ENCODE data around the gene CCDC97. TPM values are rescaled to one million over a fixed set of nuclear protein-coding genes. Genes with fewer than 3 reads are reported as not detected.
A peak's percentile ranks its signal among the peaks of the same experiment; 100 is the strongest.
"Not testable (repeated sequence)": the region's sequence is repeated elsewhere in the genome, so short reads cannot be mapped to it uniquely, and the experiment has no call there.

CCDC97 gene
- total RNA-seq, 1 experiment from 2014 or later, result 18.3 TPM

GRCh38 chr19:41344162-41344561 is 34.2 kb downstream of the CCDC97 start:
- peaks cover 3% of the 10 kb centered on the region; the same call in 1 of the 2 replicates for H3K79me2 ChIP-seq (ENCODE audit: low read length)
- no peak overlapping the region for H3K27ac ChIP-seq (ENCODE audit: low read length)

GRCh38 chr19:41346916-41347315 is 36.9 kb downstream of the CCDC97 start:
- H3K27me3 ChIP-seq (ENCODE audit: low read length); H3K9me2 ChIP-seq (replicated peaks; ENCODE audit: low read length); ATAC-seq; DNase-seq; POLR2A ChIA-PET (ENCODE audit: unreplicated experiment); H3K27ac ChIP-seq (ENCODE audit: low read length); H3K4me2 ChIP-seq (ENCODE audit: low read length); H2AFZ ChIP-seq (ENCODE audit: low read length); CTCF ChIA-PET; H3K4me1 ChIP-seq (ENCODE audit: insufficient read depth, low read length); intact Hi-C loops (cut with micrococcal nuclease); H4K20me1 ChIP-seq (ENCODE audit: low read length); H3K36me3 ChIP-seq (ENCODE audit: low read depth, low read length); BruUV-seq (replicated peaks); H3K4me3 ChIP-seq (ENCODE audit: low read length); H3F3A ChIP-seq (ENCODE audit: low read length, unreplicated experiment); H3K9me3 ChIP-seq (ENCODE audit: low read length); H3K9ac ChIP-seq (ENCODE audit: low read length): not testable (repeated sequence)
- H3K79me2 ChIP-seq (ENCODE audit: low read length), result peaks cover 25% of the 10 kb centered on the region

More at GRCh38 chr19:41344162-41344561, 34.2 kb downstream of the CCDC97 start:
- intact Hi-C loops (cut with micrococcal nuclease), result no loop called here
- H4K20me1 ChIP-seq (ENCODE audit: low read length), result no peaks in the 10 kb centered on the region
- ATAC-seq (no peak), DNase-seq (no peak)
- H3K4me1 ChIP-seq (ENCODE audit: insufficient read depth, low read length), result no peaks in the 10 kb centered on the region
- no peaks in the 10 kb centered on the region for H3K9me3 ChIP-seq (ENCODE audit: low read length)
- CTCF ChIA-PET, result no interaction called here
- 0 out of 2 replicates have a peak, but pooled peaks cover 4% of the 10 kb centered on the region for H3K36me3 ChIP-seq (ENCODE audit: low read depth, low read length)
- BruUV-seq (replicated peaks), result no TSS peak
- no peaks in the 10 kb centered on the region for H3F3A ChIP-seq (ENCODE audit: low read length, unreplicated experiment)
- no peak overlapping the region for H3K4me2 ChIP-seq (ENCODE audit: low read length)
- H3K9me2 ChIP-seq (replicated peaks; ENCODE audit: low read length), result no peaks in the 10 kb centered on the region
- no peaks in the 10 kb centered on the region for H3K27me3 ChIP-seq (ENCODE audit: low read length)
- H3K9ac ChIP-seq (ENCODE audit: low read length), result no peak overlapping the region
- H3K4me3 ChIP-seq (ENCODE audit: low read length), result no peak overlapping the region
- H2AFZ ChIP-seq (ENCODE audit: low read length), result no peak overlapping the region
- TF ChIP-seq CTCF (conservative IDR thresholded peaks at IDR 0.05; ENCODE audit: low read depth, low read length), result no peak
- POLR2A ChIA-PET (ENCODE audit: unreplicated experiment), result no interaction called here

GRCh38 chr19:41350735-41351338 is 40.9 kb downstream of the CCDC97 start:
- BruUV-seq (replicated peaks), result no TSS peak
- H3K27ac ChIP-seq (ENCODE audit: low read length), result no peak overlapping the region
- H3K4me3 ChIP-seq (ENCODE audit: low read length), result peak overlapping the region; percentile 86
- peak overlapping the region; percentile 74 for H3K9ac ChIP-seq (ENCODE audit: low read length)
- CTCF ChIA-PET, result no interaction called here
- 0 out of 2 replicates have a peak, but pooled peaks cover 4% of the 10 kb centered on the region for H3K4me1 ChIP-seq (ENCODE audit: insufficient read depth, low read length)
- H3K27me3 ChIP-seq (ENCODE audit: low read length), result no peaks in the 10 kb centered on the region
- DNase-seq, result no peak
- no peaks in the 10 kb centered on the region for H3K9me3 ChIP-seq (ENCODE audit: low read length)
- peaks cover 40% of the 10 kb centered on the region for H3K79me2 ChIP-seq (ENCODE audit: low read length)
- POLR2A ChIA-PET (ENCODE audit: unreplicated experiment), result interaction anchor here (0.6 kb wide), 1 partner anchor 45 kb away, joined by 3 read pairs; no protein-coding TSS in a partner anchor
- no peaks in the 10 kb centered on the region for H4K20me1 ChIP-seq (ENCODE audit: low read length)
- TF ChIP-seq CTCF (conservative IDR thresholded peaks at IDR 0.05; ENCODE audit: low read depth, low read length) (no peak), EZH2 (IDR thresholded peaks at IDR 0.05; ENCODE audit: low read length, unreplicated experiment) (no peak), EZH2phosphoT487 (IDR thresholded peaks at IDR 0.05; ENCODE audit: borderline replicate concordance, low read length) (no peak)
- H3K36me3 ChIP-seq (ENCODE audit: low read depth, low read length), result no peaks in the 10 kb centered on the region
- no peaks in the 10 kb centered on the region for H3K9me2 ChIP-seq (replicated peaks; ENCODE audit: low read length)
- peak overlapping the region; percentile 94 for H3K4me2 ChIP-seq (ENCODE audit: low read length)
- no peak for ATAC-seq
- H3F3A ChIP-seq (ENCODE audit: low read length, unreplicated experiment), result no peaks in the 10 kb centered on the region
- peak overlapping the region; percentile 69; the same call in 1 of the 2 replicates for H2AFZ ChIP-seq (ENCODE audit: low read length)
- intact Hi-C loops (cut with micrococcal nuclease), result loop anchor here (2.0 kb wide), 1 partner anchor 24 kb away; no protein-coding TSS in a partner anchor

Data from PC-3 (cell line).